ENCODE results near the gene RNF8.

RNF8 gene

GRCh38 chr6:37359039-37359438 is 5.3 kb downstream of the RNF8 start:
- no peak for DNase-seq (ENCODE audit: low read depth)

- no peak for DNase-seq (ENCODE audit: low read depth)
These were observed 8.5 kb downstream of the RNF8 start for GRCh38 chr6:37362101-37362828.

DNA sequence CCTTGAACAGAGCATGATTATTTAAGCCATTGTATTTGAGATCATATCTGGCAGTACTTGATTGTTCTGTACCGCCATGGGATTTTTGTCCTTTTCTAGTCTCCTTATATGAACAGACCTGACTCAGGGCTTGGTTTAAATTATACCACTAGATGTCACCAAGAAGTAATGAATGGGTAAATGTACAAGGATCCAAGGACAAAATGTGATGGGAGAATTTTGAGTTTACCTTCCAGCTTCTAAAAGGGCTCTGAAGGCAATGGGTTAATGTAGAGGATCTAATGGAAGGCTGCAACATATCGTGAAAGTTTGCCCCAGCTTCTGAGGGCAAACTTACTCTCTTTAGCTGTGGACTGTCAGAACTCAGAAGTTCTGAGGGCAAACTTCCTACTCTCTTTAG is 12.0 kb downstream of the RNF8 start:
- DNase-seq (ENCODE audit: low read depth) = no peak

GRCh38 chr6:37366910-37367309 is 13.1 kb downstream of the RNF8 start:
- DNase-seq (ENCODE audit: low read depth) = no peak

DNA sequence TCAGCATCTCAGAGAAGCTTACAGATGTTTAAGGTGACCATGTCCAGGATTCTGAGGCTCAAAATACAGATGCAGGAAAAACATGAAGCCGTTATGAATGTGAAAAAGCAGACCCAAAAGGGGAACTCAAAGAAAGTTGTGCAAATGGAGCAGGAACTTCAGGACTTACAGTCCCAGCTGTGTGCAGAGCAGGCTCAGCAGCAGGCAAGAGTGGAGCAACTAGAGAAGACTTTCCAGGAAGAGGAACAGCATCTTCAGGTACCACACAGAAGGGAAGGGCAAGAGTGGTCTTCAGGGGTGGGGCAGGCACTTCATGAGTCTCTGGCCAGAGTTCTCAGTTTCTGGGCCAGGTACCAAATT is 15.2 kb downstream of the RNF8 start:
- no peak for DNase-seq (ENCODE audit: low read depth)

GRCh38 chr6:37369321-37370201 is 15.8 kb downstream of the RNF8 start:
- no peak for DNase-seq (ENCODE audit: low read depth)

DNA sequence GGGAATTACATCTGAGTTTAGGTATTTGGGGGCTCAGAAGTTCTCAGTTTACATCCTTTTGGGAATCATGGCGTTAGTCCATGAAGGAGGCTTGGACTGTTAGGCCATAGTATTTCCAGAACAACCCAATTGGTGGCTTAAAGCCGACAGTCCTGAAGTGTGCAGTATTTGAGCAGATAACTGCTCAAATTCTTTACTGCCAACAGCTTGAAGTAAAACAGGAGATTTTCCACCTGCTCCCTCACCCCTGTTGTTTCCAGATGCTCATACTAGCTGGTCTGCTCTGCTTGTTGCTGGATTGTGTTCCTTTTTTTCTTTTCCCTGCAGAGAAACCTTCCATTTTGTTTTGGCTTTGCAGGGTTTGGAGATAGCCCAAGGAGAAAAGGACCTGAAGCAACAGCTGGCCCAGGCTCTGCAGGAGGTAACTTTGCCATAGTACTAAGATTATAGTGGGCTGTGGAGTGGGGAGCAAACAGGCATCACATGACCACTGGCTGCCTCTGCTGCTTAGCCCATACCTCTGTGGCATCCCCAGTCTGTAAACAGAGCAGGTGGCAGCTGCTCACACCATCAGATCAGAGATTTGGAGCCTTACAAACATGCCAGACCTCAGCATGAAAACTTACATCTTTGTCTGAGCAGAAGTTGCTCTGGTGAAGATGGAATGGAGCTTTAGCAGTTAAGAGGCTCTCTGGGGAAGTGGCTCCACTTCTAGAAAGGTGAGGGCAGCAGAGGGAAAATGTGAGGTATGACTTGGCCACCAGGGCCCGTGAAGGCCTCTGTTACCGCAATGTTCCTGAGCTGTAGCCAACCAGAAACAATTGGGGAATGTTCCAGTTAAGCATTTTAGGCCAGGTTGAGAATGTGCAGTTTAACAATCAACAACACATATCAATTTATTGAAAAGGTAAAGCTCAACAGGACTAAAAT is 17.6 kb downstream of the RNF8 start:
- no peak for DNase-seq (ENCODE audit: low read depth)

DNA sequence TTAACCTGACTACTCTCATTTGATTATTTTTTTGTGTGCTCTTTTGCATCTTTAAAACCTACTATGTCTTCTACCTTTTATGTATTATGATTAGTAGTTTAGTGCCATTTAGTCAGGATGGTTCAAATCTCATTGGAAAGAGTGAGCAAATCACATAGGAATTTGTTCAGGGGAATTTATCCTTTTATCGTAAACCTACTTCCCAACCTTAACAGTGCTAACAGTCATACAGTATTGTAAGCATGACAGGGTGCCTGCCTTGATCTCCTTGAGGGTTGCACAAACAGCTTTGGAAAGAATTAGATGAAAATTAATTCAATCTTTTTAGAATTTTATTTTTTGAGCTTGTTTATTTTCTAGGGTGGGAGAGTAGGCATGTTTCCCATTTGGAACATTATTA is 18.3 kb downstream of the RNF8 start:
- DNase-seq (ENCODE audit: low read depth) = no peak

DNA sequence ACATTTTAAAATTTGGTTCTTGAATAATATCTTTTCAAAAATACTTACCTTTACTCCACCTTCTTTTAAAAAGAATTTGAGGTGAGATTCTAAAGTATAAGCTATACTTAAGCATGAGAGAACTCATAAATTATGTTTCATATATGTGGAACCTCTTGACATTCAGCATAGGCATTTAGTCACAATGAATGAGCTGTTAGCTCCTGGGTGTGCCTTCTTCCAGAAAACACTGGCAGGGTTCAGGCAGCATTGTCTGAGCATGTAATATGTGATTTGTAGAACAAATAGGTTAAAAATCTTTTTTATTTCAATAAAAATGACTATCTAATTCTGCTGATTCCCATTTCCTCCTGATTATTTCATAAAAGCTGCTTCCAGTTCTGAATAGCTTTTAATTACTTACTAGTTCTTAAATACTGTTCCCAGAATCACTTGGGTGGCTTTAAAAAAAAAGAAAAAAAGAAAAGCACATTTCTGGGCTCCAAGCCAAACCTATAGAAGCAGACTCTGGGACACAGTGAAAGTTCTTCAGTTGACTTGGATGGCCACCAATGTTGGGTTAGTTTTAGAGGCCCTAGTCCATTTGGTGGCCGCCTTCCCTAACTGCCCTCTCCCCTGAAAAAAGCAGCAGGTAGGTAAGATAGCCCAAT is 20.2 kb downstream of the RNF8 start:
- no peak for DNase-seq (ENCODE audit: low read depth)

GRCh38 chr6:37375376-37375775 is 21.6 kb downstream of the RNF8 start:
- no peak for DNase-seq (ENCODE audit: low read depth)

- no peak for DNase-seq (ENCODE audit: low read depth)
These were observed 22.4 kb downstream of the RNF8 start for GRCh38 chr6:37376078-37376743.

DNA sequence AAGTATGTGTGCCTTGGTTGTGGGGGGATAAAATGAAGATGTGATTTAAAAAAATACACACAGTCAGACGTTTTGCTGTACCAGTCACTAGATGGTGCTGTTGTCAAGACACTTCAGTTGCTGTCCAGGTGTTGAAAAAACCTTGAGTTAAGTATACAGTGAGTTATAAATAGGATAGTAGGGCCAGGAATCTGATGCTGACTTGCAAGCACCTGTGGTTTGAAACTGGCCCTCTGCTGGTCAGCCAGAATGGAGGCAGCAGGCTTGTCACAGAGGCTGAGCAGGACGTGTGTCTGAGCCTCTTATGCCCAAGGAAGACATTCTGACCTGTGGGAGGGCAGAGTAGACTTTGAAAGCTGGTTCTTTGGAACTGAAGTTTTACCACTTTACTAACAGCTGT is 27.8 kb downstream of the RNF8 start:
- no peak for DNase-seq (ENCODE audit: low read depth)

- no peak for DNase-seq (ENCODE audit: low read depth)
These were observed 29.4 kb downstream of the RNF8 start for GRCh38 chr6:37382994-37383765.

GRCh38 chr6:37388578-37388977 is 34.8 kb downstream of the RNF8 start:
- DNase-seq (ENCODE audit: low read depth) = no peak

DNA sequence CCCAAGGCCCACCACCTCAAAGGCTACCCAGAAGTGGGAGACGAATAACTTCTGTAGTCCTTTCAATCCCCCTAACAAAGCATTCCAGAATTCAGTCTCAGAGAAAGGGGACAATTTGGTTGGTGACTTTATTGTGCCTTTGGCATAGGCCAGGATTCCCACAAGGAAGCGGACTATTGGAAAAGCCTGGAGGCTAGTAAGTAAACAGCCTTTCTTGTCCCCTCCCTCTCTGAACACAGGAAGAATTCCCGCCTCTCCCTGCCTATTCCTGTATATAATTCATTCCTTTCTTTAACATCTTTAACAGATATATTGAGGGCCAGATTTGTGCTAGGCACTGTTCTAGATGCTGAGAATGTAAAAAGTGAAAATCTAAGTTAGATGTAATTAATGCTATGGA is 36.1 kb downstream of the RNF8 start:
- no peak for DNase-seq (ENCODE audit: low read depth)

DNA sequence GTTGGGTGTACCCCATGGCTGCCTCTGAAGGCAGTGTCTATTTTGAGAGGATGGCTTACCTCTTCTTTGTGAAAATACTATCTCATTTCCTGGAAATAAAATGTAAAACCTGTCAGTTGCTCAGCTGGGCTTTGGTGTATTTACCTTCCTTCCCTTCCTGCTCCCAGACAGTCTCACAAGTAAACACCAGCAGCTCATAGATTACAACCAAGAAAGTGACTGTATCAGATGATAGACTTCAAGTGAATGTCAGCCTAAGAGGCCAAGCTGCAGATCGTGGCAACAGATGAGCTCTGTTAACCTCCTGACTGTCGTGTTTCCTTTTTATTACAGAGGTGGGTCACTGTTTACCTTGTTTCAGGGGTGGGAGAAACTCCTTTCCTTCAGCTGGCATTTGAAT is 37.3 kb downstream of the RNF8 start:
- no peak for DNase-seq (ENCODE audit: low read depth)

DNA sequence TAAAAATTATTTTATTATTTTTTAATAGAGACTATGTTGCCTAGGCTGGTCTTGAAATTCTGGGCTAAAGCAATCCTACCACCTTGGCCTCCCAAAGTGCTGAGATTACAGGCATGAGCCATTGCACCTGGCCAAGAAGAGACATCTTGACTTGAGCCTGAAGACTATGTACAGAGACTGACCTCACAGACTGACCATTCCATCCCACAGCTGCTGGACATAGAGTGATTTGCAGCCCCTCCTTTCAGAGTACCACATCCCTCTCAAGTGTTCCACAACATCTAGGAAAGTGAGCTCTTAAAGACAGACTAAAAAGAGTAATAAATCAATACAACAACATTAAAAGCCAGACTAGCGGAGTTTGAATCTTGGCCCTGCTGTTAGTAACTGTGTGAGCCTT is 39.0 kb downstream of the RNF8 start:
- no peak for DNase-seq (ENCODE audit: low read depth)

DNA sequence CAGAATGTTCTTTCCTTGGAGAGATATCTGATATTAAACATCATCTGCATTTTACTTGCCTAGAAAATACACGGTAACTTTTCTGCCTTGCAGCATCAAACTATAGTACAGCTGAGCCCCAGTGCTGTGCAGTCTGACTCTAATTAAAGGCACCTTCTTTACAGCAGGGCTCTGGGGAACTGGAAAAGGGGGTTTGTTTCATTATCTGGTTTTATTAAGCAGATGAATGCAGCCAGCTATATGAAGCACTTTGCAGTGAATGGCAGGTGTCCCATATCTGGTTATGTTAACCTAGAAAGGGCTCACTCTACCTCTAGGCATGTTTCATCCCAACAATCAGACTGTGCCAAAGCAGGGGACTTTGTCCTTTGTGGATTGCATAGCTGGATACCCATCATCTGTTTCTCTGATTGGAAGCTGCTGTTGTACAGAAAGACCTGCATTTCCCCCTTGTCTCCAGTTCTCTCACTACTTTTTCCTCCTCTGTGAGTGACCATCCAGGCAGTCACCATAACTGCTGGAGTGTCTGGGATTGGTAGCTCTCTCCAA is 39.7 kb downstream of the RNF8 start:
- no peak for DNase-seq (ENCODE audit: low read depth)

DNA sequence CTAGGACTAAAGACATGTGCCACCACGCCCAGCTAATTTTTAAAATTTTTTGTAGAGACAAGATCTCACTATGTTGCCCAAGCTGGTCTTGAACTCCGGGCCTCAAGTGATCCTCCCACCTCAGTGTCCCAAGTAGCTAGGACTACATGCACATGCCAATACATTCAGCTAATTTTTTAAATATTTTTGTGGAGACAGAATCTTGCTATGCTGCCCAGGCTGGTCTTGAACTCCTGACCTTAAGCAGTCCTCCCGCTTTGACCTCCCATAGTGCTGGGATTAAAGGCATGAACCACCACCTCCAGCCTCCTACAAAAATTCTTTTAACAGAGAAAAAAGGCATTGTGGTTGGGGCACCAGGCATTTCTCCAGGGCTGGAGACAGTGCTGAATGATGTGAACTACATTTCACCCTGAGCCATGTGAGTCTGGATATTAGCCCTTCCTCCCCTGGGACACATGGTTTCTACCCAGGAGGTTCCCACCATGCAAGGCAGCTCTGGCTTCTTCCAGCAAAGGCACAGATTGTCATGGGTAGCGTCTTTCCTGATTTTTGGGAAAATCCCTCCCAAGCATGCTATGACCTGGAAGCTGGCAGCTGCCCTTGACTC is 42.9 kb downstream of the RNF8 start:
- DNase-seq (ENCODE audit: low read depth) = no peak

DNA sequence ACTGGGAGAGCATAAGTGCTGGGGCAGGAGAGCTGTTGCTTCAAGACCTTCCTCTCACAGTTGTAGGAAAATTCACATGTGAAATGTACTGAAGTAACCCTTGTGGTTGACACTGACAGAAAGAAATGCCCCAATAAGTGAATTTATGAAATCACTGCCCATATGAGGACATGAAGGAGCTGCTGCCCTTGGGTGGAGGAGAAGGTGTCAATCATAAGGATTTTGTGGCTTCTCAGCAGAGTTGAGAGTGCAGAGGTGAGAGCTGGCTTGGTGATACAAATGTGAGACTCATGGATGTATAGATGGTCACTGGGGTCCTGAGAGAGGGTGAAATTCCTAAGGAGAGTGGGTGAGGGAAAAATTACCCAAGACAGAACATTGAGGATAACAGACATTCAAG is 45.3 kb downstream of the RNF8 start:
- no peak for DNase-seq (ENCODE audit: low read depth)

Data from stimulated activated CD8-positive, alpha-beta memory T cell treated with anti-CD3 and anti-CD28 coated beads, Interleukin-15, amount 100 ng/mL, for 24 hours (primary cell).